Gastroesophageal sphincter (tissue), 4 donors: ENCODE measurements around the gene KCTD12. TPM values are rescaled to one million over a fixed set of nuclear protein-coding genes. Genes with fewer than 3 reads are reported as not detected.
"Not testable (repeated sequence)": the region's sequence is repeated elsewhere in the genome, so short reads cannot be mapped to it uniquely, and the experiment has no call there.

ENCODE experiments used
- ATAC-seq: fragments of 150-250 bp; one replicate; pipeline ENCODE4 v1.9.1; 2016; ENCODE audit warnings: mild to moderate bottlenecking, moderate library complexity
- H3K27ac ChIP-seq, 4 donors: fragments of 200-600 bp; sonication (generic) in 3 of 4; 1 replicate in 3 of 4; 2 replicates in 1 of 4; pipeline ENCODE4 v1.5.1; 2016 to 2019
- H3K27me3 ChIP-seq: fragments of 200-600 bp; sonication (generic); one replicate; pipeline ENCODE4 v1.5.1; 2019
- H3K36me3 ChIP-seq, 2 donors: fragments of 200-600 bp; sonication (generic); one replicate each; pipeline ENCODE4 v1.5.1; 2019; ENCODE audit warnings: control low read depth in 1 of 2
- H3K4me1 ChIP-seq, 3 donors: fragments of 200-600 bp; sonication (generic); 1 replicate in 2 of 3; 2 replicates in 1 of 3; pipeline ENCODE4 v1.5.1; 2016 to 2019; ENCODE audit warnings: control low read depth in 2 of 3
- H3K4me3 ChIP-seq, 2 donors: fragments of 200-600 bp; sonication (generic); one replicate each; pipeline ENCODE4 v1.5.1; 2019; ENCODE audit warnings: mild to moderate bottlenecking in 1 of 2, moderate library complexity in 1 of 2
- H3K9me3 ChIP-seq, 3 donors: fragments of 200-600 bp; sonication (generic); one replicate each; pipeline ENCODE4 v1.5.1; 2017 to 2019; ENCODE audit warnings: control low read depth in 2 of 3
- EP300 ChIP-seq: sonication (generic); formaldehyde crosslinking; IDR thresholded peaks from one replicate; pipeline ENCODE4 v1.6.1; 2017; ENCODE audit warnings: antibody characterized with exemption, mild to moderate bottlenecking
- POLR2A ChIP-seq, 2 donors: fragments of 450-650 bp; IDR thresholded peaks; one replicate each; pipeline ENCODE4 v1.6.1; 2017; ENCODE audit warnings: antibody characterized with exemption in 2 of 2, mild to moderate bottlenecking in 2 of 2, moderate library complexity in 1 of 2
- POLR2AphosphoS5 ChIP-seq: sonication (generic); formaldehyde crosslinking; IDR thresholded peaks from one replicate; pipeline ENCODE4 v1.6.1; 2017; ENCODE audit warnings: antibody characterized with exemption
- WGBS, 2 donors: methylation state at CpG; one replicate each; pipeline ENCODE4 v1.1.5; 2018; ENCODE audit warnings: low coverage in 1 of 2; 5-methylcytosine and 5-hydroxymethylcytosine counted together
- total RNA-seq, 4 donors: library from RNA; depleted of rRNA; stranded (reverse); fragments of >200 nt; gene quantifications; one replicate each; pipeline ENCODE4 v1.1.0, GENCODE V29; 2016
- TF ChIP-seq, protein P1 (sequence below), 4 experiments: fragments of 200-600 bp in 2 of 4; fragments of 450-650 bp in 2 of 4; sonication (generic) in 1 of 4; IDR thresholded peaks; one replicate each; pipeline ENCODE4 v1.5.1; 2017 to 2019; ENCODE audit warnings: antibody characterized with exemption in 4 of 4, mild to moderate bottlenecking in 2 of 4, moderate library complexity in 2 of 4

KCTD12 gene
- total RNA-seq, 4 donors from 2014 or later: 88.9 to 192 (median 128) TPM

- WGBS, 2 donors: 77 to 80% methylated on average over 1 of the region's 1 CpG
- Histone ChIP-seq H3K4me3 (no peak overlapping the region), H3K4me1 (no peaks in the 10 kb centered on the region), H3K9me3 (no peaks in the 10 kb centered on the region), H3K27ac (no peak overlapping the region), H3K27me3 (no peaks in the 10 kb centered on the region), H3K36me3 (no peaks in the 10 kb centered on the region)
- ATAC-seq: no peak
- no peak for TF ChIP-seq EP300
- TF ChIP-seq, protein P1, sequence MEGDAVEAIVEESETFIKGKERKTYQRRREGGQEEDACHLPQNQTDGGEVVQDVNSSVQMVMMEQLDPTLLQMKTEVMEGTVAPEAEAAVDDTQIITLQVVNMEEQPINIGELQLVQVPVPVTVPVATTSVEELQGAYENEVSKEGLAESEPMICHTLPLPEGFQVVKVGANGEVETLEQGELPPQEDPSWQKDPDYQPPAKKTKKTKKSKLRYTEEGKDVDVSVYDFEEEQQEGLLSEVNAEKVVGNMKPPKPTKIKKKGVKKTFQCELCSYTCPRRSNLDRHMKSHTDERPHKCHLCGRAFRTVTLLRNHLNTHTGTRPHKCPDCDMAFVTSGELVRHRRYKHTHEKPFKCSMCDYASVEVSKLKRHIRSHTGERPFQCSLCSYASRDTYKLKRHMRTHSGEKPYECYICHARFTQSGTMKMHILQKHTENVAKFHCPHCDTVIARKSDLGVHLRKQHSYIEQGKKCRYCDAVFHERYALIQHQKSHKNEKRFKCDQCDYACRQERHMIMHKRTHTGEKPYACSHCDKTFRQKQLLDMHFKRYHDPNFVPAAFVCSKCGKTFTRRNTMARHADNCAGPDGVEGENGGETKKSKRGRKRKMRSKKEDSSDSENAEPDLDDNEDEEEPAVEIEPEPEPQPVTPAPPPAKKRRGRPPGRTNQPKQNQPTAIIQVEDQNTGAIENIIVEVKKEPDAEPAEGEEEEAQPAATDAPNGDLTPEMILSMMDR (IDR thresholded peaks at IDR 0.05): no peak
- TF ChIP-seq POLR2AphosphoS5: no peak
- no peak for TF ChIP-seq POLR2A (IDR thresholded peaks at IDR 0.05)
Observed at GRCh38 chr13:76917095-76917494, 30.9 kb upstream of the KCTD12 start.

DNA sequence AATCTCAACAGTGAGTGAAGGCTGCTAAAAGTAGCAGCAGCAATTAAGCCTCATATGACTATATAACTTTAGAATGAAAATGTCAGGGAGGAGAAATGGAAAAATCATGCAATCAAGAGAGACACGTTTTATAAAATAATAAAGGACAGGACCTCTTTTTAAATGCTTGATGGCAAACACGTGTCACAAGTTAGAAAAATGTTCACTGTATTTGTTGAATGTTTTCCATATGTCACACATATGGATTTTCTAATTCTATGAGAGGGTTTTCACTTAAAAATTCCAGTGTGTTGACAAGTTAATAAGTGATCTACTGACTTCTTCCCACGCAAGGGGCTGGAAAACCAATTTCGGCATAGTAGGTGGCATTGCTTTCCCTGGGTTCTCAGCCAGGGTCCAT lies 27.7 kb upstream of the KCTD12 start:
- H3K36me3 ChIP-seq: no peaks in the 10 kb centered on the region
- no peaks in the 10 kb centered on the region for H3K4me1 ChIP-seq
- no peak overlapping the region for H3K27ac ChIP-seq
- no peak for ATAC-seq
- no peak for TF ChIP-seq POLR2A (IDR thresholded peaks at IDR 0.05)
- TF ChIP-seq, protein P1 (IDR thresholded peaks at IDR 0.05): no peak
- no peak for TF ChIP-seq EP300
- TF ChIP-seq POLR2AphosphoS5: no peak
- H3K4me3 ChIP-seq: no peak overlapping the region
- no peaks in the 10 kb centered on the region for H3K27me3 ChIP-seq
- no peaks in the 10 kb centered on the region for H3K9me3 ChIP-seq
- 55 to 63% methylated on average over 2 to 4 of the region's 4 CpGs for WGBS, 2 donors

DNA sequence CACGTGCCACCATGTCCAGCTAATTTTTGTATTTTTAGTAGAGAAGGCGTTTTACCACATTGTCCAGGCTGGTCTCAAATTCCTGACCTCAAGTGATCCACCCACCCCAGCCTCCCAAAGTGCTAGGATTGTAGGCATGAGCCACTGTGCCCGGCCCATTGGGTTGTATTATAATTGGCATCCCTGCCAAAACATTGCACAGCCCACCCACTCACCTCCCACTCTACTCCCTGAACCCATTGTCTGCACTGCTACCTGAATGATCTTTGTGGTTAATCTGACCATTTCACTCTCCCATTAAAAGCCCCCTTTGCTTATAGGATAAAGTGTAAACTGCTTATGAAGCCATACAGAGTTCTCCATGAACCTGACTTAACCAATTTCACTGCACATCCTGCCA lies 26.3 kb upstream of the KCTD12 start:
- H3K27ac ChIP-seq: no peak overlapping the region
- H3K27me3 ChIP-seq: no peaks in the 10 kb centered on the region
- H3K36me3 ChIP-seq: no peaks in the 10 kb centered on the region
- TF ChIP-seq, protein P1 (IDR thresholded peaks at IDR 0.05): no peak
- no peak for TF ChIP-seq EP300
- no peak for TF ChIP-seq POLR2A (IDR thresholded peaks at IDR 0.05)
- WGBS, 2 donors: 89% methylated on average over 3 of the region's 3 CpGs
- H3K4me3 ChIP-seq: no peak overlapping the region
- ATAC-seq: no peak
- H3K9me3 ChIP-seq: no peaks in the 10 kb centered on the region
- H3K4me1 ChIP-seq: no peaks in the 10 kb centered on the region

- TF ChIP-seq, protein P1 (IDR thresholded peaks at IDR 0.05): no peak
- TF ChIP-seq EP300: no peak
- no peak for TF ChIP-seq POLR2AphosphoS5
- TF ChIP-seq POLR2A (IDR thresholded peaks at IDR 0.05): no peak
- H3K36me3 ChIP-seq: no peaks in the 10 kb centered on the region
- no peak overlapping the region for H3K27ac ChIP-seq
- no peak overlapping the region for H3K4me3 ChIP-seq
- no peak for ATAC-seq
- H3K4me1 ChIP-seq: no peaks in the 10 kb centered on the region
- WGBS, 2 donors: no CpG with 5 or more reads among the region's 2 CpGs
- peaks cover 0 to under 1% (median 0%) of the 10 kb centered on the region in 3 donors for H3K9me3 ChIP-seq
- no peaks in the 10 kb centered on the region for H3K27me3 ChIP-seq
Observed at GRCh38 chr13:76904507-76904906, 18.3 kb upstream of the KCTD12 start.

GRCh38 chr13:76903544-76904162 lies 17.4 kb upstream of the KCTD12 start:
- no peaks in the 10 kb centered on the region for H3K4me1 ChIP-seq
- H3K27me3 ChIP-seq: no peaks in the 10 kb centered on the region
- TF ChIP-seq EP300 (no peak), POLR2AphosphoS5 (peak; percentile 61), POLR2A (IDR thresholded peaks at IDR 0.05) (no peak)
- TF ChIP-seq, protein P1 (IDR thresholded peaks at IDR 0.05): peak; percentile 94 to 97 (median 96)
- H3K27ac ChIP-seq: no peak overlapping the region
- 16 to 17% methylated on average over 3 of the region's 3 CpGs for WGBS, 2 donors
- ATAC-seq: peak; percentile 58
- H3K36me3 ChIP-seq: no peaks in the 10 kb centered on the region
- H3K4me3 ChIP-seq: no peak overlapping the region
- H3K9me3 ChIP-seq: peaks cover 0 to 9% (median 0%) of the 10 kb centered on the region in 3 donors

- H3K27me3 ChIP-seq, H3K4me1 ChIP-seq, H3K9me3 ChIP-seq, H3K27ac ChIP-seq, H3K4me3 ChIP-seq, H3K36me3 ChIP-seq, ATAC-seq: not testable (repeated sequence)
- 95 to 100% methylated on average over 1 to 4 of the region's 4 CpGs for WGBS, 2 donors
Observed at GRCh38 chr13:76899066-76899465, 12.9 kb upstream of the KCTD12 start.

DNA sequence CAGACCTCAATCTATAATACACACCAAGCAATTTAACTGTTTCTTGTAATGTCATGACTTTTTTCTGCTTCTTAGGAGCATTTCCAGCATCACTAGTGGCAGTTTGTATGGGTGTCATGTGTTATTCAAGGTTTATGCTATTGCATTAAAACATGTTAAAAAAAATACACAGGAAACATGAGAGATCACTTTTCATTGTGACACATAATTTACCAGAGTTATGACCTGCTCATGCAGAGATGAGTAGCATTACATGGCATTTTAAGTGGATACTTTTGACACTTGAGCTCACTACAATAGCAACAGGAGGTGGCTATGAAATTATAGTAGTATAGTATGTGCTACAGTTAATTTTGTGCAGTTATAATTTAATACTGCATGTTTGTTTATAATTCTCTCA lies 11.0 kb upstream of the KCTD12 start:
- not testable (repeated sequence) for ATAC-seq, H3K4me1 ChIP-seq

More for the DNA sequence above, 11.0 kb upstream of the KCTD12 start:
- H3K27me3 ChIP-seq, H3K27ac ChIP-seq, H3K9me3 ChIP-seq, H3K36me3 ChIP-seq, H3K4me3 ChIP-seq: not testable (repeated sequence)
